SK-N-SH treated with all-trans-retinoic acid at 6 μM for 48 hours (cell line): ENCODE results near the gene TAX1BP3.

ENCODE experiments used
- ATAC-seq: fragments of 200-7000 bp; cut with Tn5 transposase; 3 replicates; pipeline ENCODE4 v1.9.1; 2020; ENCODE audit warnings: mild to moderate bottlenecking, moderate library complexity
- ARNTL ChIP-seq: fragments of 450-650 bp; formaldehyde crosslinking; IDR thresholded peaks from 2 replicates; pipeline ENCODE4 v1.5.0; 2020; ENCODE audit warnings: low read depth, mild to moderate bottlenecking, moderate library complexity, borderline replicate concordance
- BACH2 ChIP-seq: fragments of 250-450 bp; sonication (Bioruptor Pico); IDR thresholded peaks from 2 replicates; pipeline ENCODE4 v1.9.0; 2021; ENCODE audit warnings: mild to moderate bottlenecking, borderline replicate concordance
- CSRNP3 ChIP-seq: fragments of 250-450 bp; sonication (Bioruptor Pico); IDR thresholded peaks from 2 replicates; pipeline ENCODE4 v1.5.1; 2021; ENCODE audit warnings: mild to moderate bottlenecking, moderate library complexity
- GLIS3 ChIP-seq: fragments of 250-450 bp; sonication (Bioruptor Pico); IDR thresholded peaks from 2 replicates; pipeline ENCODE4 v1.5.0; 2020; ENCODE audit warnings: mild to moderate bottlenecking, moderate library complexity
- ISL1 ChIP-seq: fragments of 250-450 bp; sonication (Bioruptor Pico); IDR thresholded peaks from 2 replicates; pipeline ENCODE4 v2.1.2; 2022; ENCODE audit warnings: mild to moderate bottlenecking, moderate library complexity
- PATZ1 ChIP-seq: fragments of 250-450 bp; sonication (Bioruptor Pico); IDR thresholded peaks from 2 replicates; pipeline ENCODE4 v1.8.0; 2020; ENCODE audit warnings: mild to moderate bottlenecking, moderate library complexity, borderline replicate concordance
- ZC3H10 ChIP-seq: fragments of 250-450 bp; sonication (Bioruptor Pico); IDR thresholded peaks from 2 replicates; pipeline ENCODE4 v1.5.1; 2021; ENCODE audit warnings: mild to moderate bottlenecking, moderate library complexity
- ZFP3 ChIP-seq: fragments of 250-450 bp; sonication (Bioruptor Pico); IDR thresholded peaks from 2 replicates; pipeline ENCODE4 v1.5.0; 2020; ENCODE audit warnings: mild to moderate bottlenecking, moderate library complexity
- ZFP30 ChIP-seq: fragments of 450-650 bp; formaldehyde crosslinking; IDR thresholded peaks from 2 replicates; pipeline ENCODE4 v1.5.0; 2022; ENCODE audit warnings: mild to moderate bottlenecking, moderate library complexity
- ZNF70 ChIP-seq: fragments of 450-650 bp; formaldehyde crosslinking; IDR thresholded peaks from 2 replicates; pipeline ENCODE4 v1.5.0; 2020; ENCODE audit warnings: mild to moderate bottlenecking, moderate library complexity
- TF ChIP-seq, protein P1 (sequence below): fragments of 250-450 bp; sonication (Bioruptor Pico); IDR thresholded peaks from 2 replicates; pipeline ENCODE4 v1.8.0; 2021; ENCODE audit warnings: low read depth, mild to moderate bottlenecking, moderate library complexity, borderline replicate concordance
- TF ChIP-seq, protein P2 (sequence below): fragments of 250-450 bp; sonication (Bioruptor Pico); IDR thresholded peaks from 2 replicates; pipeline ENCODE4 v1.5.1; 2020; ENCODE audit warnings: low read depth, mild to moderate bottlenecking, moderate library complexity

TAX1BP3 gene

GRCh38 chr17:3667366-3668278 is 756 bp downstream of the TAX1BP3 start:
- TF ChIP-seq, protein P1, sequence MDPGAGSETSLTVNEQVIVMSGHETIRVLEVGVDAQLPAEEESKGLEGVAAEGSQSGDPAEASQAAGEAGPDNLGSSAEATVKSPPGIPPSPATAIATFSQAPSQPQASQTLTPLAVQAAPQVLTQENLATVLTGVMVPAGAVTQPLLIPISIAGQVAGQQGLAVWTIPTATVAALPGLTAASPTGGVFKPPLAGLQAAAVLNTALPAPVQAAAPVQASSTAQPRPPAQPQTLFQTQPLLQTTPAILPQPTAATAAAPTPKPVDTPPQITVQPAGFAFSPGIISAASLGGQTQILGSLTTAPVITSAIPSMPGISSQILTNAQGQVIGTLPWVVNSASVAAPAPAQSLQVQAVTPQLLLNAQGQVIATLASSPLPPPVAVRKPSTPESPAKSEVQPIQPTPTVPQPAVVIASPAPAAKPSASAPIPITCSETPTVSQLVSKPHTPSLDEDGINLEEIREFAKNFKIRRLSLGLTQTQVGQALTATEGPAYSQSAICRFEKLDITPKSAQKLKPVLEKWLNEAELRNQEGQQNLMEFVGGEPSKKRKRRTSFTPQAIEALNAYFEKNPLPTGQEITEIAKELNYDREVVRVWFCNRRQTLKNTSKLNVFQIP = peak; percentile 36; the same call in 1 of the 2 replicates
- no peak for TF ChIP-seq ISL1 (CRISPR knock-in tag)
- no peak for TF ChIP-seq ARNTL
- no peak for TF ChIP-seq ZFP3 (CRISPR knock-in tag)
- TF ChIP-seq, all 23 proteins: peak for 1
- peak; percentile 88 for ATAC-seq

GRCh38 chr17:3666516-3666915 is 1.9 kb downstream of the TAX1BP3 start:
- ATAC-seq = no peak
- TF ChIP-seq, protein P2, sequence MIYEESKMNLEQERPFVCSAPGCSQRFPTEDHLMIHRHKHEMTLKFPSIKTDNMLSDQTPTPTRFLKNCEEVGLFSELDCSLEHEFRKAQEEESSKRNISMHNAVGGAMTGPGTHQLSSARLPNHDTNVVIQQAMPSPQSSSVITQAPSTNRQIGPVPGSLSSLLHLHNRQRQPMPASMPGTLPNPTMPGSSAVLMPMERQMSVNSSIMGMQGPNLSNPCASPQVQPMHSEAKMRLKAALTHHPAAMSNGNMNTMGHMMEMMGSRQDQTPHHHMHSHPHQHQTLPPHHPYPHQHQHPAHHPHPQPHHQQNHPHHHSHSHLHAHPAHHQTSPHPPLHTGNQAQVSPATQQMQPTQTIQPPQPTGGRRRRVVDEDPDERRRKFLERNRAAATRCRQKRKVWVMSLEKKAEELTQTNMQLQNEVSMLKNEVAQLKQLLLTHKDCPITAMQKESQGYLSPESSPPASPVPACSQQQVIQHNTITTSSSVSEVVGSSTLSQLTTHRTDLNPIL (CRISPR knock-in tag) = no peak
- no peak for TF ChIP-seq ZC3H10 (CRISPR knock-in tag)
- no peak for TF ChIP-seq ZNF70 (CRISPR knock-in tag)
- no peak for TF ChIP-seq ZFP30 (CRISPR knock-in tag)
- no peak for TF ChIP-seq ARNTL
- TF ChIP-seq BACH2 (CRISPR knock-in tag) = no peak
- no peak for TF ChIP-seq CSRNP3 (CRISPR knock-in tag)
- TF ChIP-seq PATZ1 = no peak
- no peak for TF ChIP-seq GLIS3

GRCh38 chr17:3665834-3666233 is 2.5 kb downstream of the TAX1BP3 start:
- ATAC-seq = no peak

More at GRCh38 chr17:3665834-3666233, 2.5 kb downstream of the TAX1BP3 start:
- TF ChIP-seq, protein P2 (CRISPR knock-in tag) = no peak
- no peak for TF ChIP-seq PATZ1
- no peak for TF ChIP-seq GLIS3
- TF ChIP-seq ZNF70 (CRISPR knock-in tag) = no peak
- TF ChIP-seq, all 23 proteins: peak for 0
